B cell (primary cell): ENCODE results near the gene SPATA2L.

Experiments
- CTCF ChIP-seq: fragments of 200-600 bp; IDR thresholded peaks from one replicate; pipeline ENCODE4 v1.8.0; 2022; ENCODE audit warnings: antibody characterized with exemption, mild to moderate bottlenecking
- EZH2 ChIP-seq: IDR thresholded peaks from 2 replicates; pipeline ENCODE4 v1.6.1; 2012; ENCODE audit warnings: borderline replicate concordance, low read depth, mild to moderate bottlenecking, moderate library complexity, low read length; ENCODE audit not compliant: insufficient read depth, poor library complexity, severe bottlenecking

GRCh38 chr16:89707695-89708094, 6.2 kb upstream of the SPATA2L start:
- TF ChIP-seq EZH2, result no peak
- no peak for TF ChIP-seq CTCF
